ENCODE data around the gene MAST4. TPM values are rescaled to one million over a fixed set of nuclear protein-coding genes. Genes with fewer than 3 reads are reported as not detected.
A peak's percentile ranks its signal among the peaks of the same experiment; 100 is the strongest.

The MAST4 gene
- total and polyA plus RNA-seq, 2 experiments from 2014 or later, result 4.2 to 6.0 TPM

GRCh38 chr5:67050635-67051034 lies 454.4 kb downstream of the MAST4 start:
- Histone ChIP-seq H3K36me3 (ENCODE audit: low read depth) (no peaks in the 10 kb centered on the region), H3K27me3 (replicated peaks; ENCODE audit: insufficient read depth) (no peaks in the 10 kb centered on the region), H3F3A (ENCODE audit: insufficient read depth) (no peaks in the 10 kb centered on the region), H3K27ac (no peak overlapping the region), H3K4me2 (ENCODE audit: unreplicated experiment) (no peak overlapping the region), H2AFZ (no peak overlapping the region), H3K9ac (no peak overlapping the region), H3K9me2 (ENCODE audit: insufficient read depth) (no peaks in the 10 kb centered on the region), H3K9me3 (ENCODE audit: low read depth) (no peaks in the 10 kb centered on the region), H3K4me3 (no peak overlapping the region), H3K79me2 (ENCODE audit: insufficient read depth) (no peaks in the 10 kb centered on the region), H3K4me1 (ENCODE audit: insufficient read depth) (peaks cover 8% of the 10 kb centered on the region), H4K20me1 (ENCODE audit: insufficient read depth) (no peaks in the 10 kb centered on the region)
- in situ Hi-C loops (cut with MboI), result no loop called here
- no peak for DNase-seq
- TF ChIP-seq EZH2 (IDR thresholded peaks at IDR 0.05; ENCODE audit: insufficient read depth, poor library complexity, severe bottlenecking), result no peak
- TF ChIP-seq EZH2phosphoT487 (IDR thresholded peaks at IDR 0.05; ENCODE audit: insufficient read depth, low read depth), result no peak
- WGBS, 2 experiments (ENCODE audit: low coverage in 1 of 2, low lambda C conversion rate in 2 of 2, missing lambda C conversion rate in 2 of 2), result 90 to 92% methylated on average over 3 of the region's 3 CpGs

DNA sequence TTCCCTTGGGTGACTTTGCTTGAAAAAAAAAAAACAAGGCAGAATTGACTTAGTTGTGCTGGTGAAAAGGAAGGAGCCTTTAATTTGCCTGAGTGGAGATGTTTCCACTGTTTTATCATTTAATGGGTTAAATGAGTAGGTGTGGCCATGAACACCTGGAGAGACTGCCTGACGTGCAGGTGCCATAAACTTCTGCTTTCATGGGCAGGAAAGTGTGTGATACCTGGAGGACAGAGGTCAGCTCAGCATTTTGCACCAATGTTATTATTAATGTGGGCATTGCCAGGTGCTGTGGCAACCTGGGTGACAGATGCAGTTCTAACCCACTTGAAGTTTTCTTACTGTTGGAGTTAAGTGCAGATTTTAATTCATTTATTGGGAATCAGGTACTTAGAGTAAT lies 455.0 kb downstream of the MAST4 start:
- in situ Hi-C loops (cut with MboI), result no loop called here
- H4K20me1 ChIP-seq (ENCODE audit: insufficient read depth), result no peaks in the 10 kb centered on the region
- H3K9me3 ChIP-seq (ENCODE audit: low read depth), result no peaks in the 10 kb centered on the region
- H3K9ac ChIP-seq, result no peak overlapping the region
- no peaks in the 10 kb centered on the region for H3K9me2 ChIP-seq (ENCODE audit: insufficient read depth)
- no peak overlapping the region for H3K4me2 ChIP-seq (ENCODE audit: unreplicated experiment)
- no peaks in the 10 kb centered on the region for H3K27me3 ChIP-seq (replicated peaks; ENCODE audit: insufficient read depth)
- H3K79me2 ChIP-seq (ENCODE audit: insufficient read depth), result no peaks in the 10 kb centered on the region
- H3K27ac ChIP-seq, result no peak overlapping the region
- no peak overlapping the region for H2AFZ ChIP-seq
- no peak for DNase-seq
- H3K4me1 ChIP-seq (ENCODE audit: insufficient read depth), result peaks cover 8% of the 10 kb centered on the region
- 64 to 68% methylated on average over 1 of the region's 1 CpG for WGBS, 2 experiments (ENCODE audit: low coverage in 1 of 2, low lambda C conversion rate in 2 of 2, missing lambda C conversion rate in 2 of 2)
- no peaks in the 10 kb centered on the region for H3K36me3 ChIP-seq (ENCODE audit: low read depth)
- no peaks in the 10 kb centered on the region for H3F3A ChIP-seq (ENCODE audit: insufficient read depth)
- TF ChIP-seq EZH2phosphoT487 (IDR thresholded peaks at IDR 0.05; ENCODE audit: insufficient read depth, low read depth) (no peak), EZH2 (IDR thresholded peaks at IDR 0.05; ENCODE audit: insufficient read depth, poor library complexity, severe bottlenecking) (no peak)
- no peak overlapping the region for H3K4me3 ChIP-seq

GRCh38 chr5:67052034-67052433 lies 455.8 kb downstream of the MAST4 start:
- H3K9me2 ChIP-seq (ENCODE audit: insufficient read depth), result no peaks in the 10 kb centered on the region
- H3K4me2 ChIP-seq (ENCODE audit: unreplicated experiment), result no peak overlapping the region
- no peaks in the 10 kb centered on the region for H4K20me1 ChIP-seq (ENCODE audit: insufficient read depth)
- H2AFZ ChIP-seq, result no peak overlapping the region
- peaks cover 8% of the 10 kb centered on the region for H3K4me1 ChIP-seq (ENCODE audit: insufficient read depth)
- no peak overlapping the region for H3K4me3 ChIP-seq
- no peak overlapping the region for H3K27ac ChIP-seq
- no peaks in the 10 kb centered on the region for H3K9me3 ChIP-seq (ENCODE audit: low read depth)
- no peaks in the 10 kb centered on the region for H3K27me3 ChIP-seq (replicated peaks; ENCODE audit: insufficient read depth)
- H3K79me2 ChIP-seq (ENCODE audit: insufficient read depth), result no peaks in the 10 kb centered on the region
- H3F3A ChIP-seq (ENCODE audit: insufficient read depth), result no peaks in the 10 kb centered on the region
- H3K36me3 ChIP-seq (ENCODE audit: low read depth), result no peaks in the 10 kb centered on the region
- DNase-seq, result peak; percentile 37
- in situ Hi-C loops (cut with MboI), result no loop called here
- no peak overlapping the region for H3K9ac ChIP-seq
- TF ChIP-seq EZH2phosphoT487 (IDR thresholded peaks at IDR 0.05; ENCODE audit: insufficient read depth, low read depth) (no peak), EZH2 (IDR thresholded peaks at IDR 0.05; ENCODE audit: insufficient read depth, poor library complexity, severe bottlenecking) (no peak)
- 98 to 100% methylated on average over 1 of the region's 1 CpG for WGBS, 2 experiments (ENCODE audit: low coverage in 1 of 2, low lambda C conversion rate in 2 of 2, missing lambda C conversion rate in 2 of 2)

GRCh38 chr5:67053229-67053628 lies 457.0 kb downstream of the MAST4 start:
- no peaks in the 10 kb centered on the region for H3K36me3 ChIP-seq (ENCODE audit: low read depth)
- no peaks in the 10 kb centered on the region for H3K9me3 ChIP-seq (ENCODE audit: low read depth)
- TF ChIP-seq EZH2phosphoT487 (IDR thresholded peaks at IDR 0.05; ENCODE audit: insufficient read depth, low read depth) (no peak), EZH2 (IDR thresholded peaks at IDR 0.05; ENCODE audit: insufficient read depth, poor library complexity, severe bottlenecking) (no peak)
- no peak overlapping the region for H2AFZ ChIP-seq
- no peak overlapping the region for H3K9ac ChIP-seq
- WGBS, 2 experiments (ENCODE audit: low coverage in 1 of 2, low lambda C conversion rate in 2 of 2, missing lambda C conversion rate in 2 of 2), result 95 to 100% methylated on average over 1 of the region's 1 CpG
- no peak overlapping the region for H3K27ac ChIP-seq
- peaks cover 8% of the 10 kb centered on the region for H3K4me1 ChIP-seq (ENCODE audit: insufficient read depth)
- no peaks in the 10 kb centered on the region for H3F3A ChIP-seq (ENCODE audit: insufficient read depth)
- in situ Hi-C loops (cut with MboI), result no loop called here
- no peak overlapping the region for H3K4me2 ChIP-seq (ENCODE audit: unreplicated experiment)
- H3K9me2 ChIP-seq (ENCODE audit: insufficient read depth), result no peaks in the 10 kb centered on the region
- DNase-seq, result no peak
- no peak overlapping the region for H3K4me3 ChIP-seq
- H3K79me2 ChIP-seq (ENCODE audit: insufficient read depth), result no peaks in the 10 kb centered on the region
- H3K27me3 ChIP-seq (replicated peaks; ENCODE audit: insufficient read depth), result no peaks in the 10 kb centered on the region
- H4K20me1 ChIP-seq (ENCODE audit: insufficient read depth), result no peaks in the 10 kb centered on the region
